Vagina (tissue), 2 donors: ENCODE results near the gene PNPLA3. TPM values are rescaled to one million over a fixed set of nuclear protein-coding genes. Genes with fewer than 3 reads are reported as not detected.
A peak's percentile ranks its signal among the peaks of the same experiment; 100 is the strongest.

Experiments used
- DNase-seq, 2 donors: peaks; one replicate each; pipeline ENCODE4 v3.0.0-alpha.2; 2017; ENCODE audit errors: extremely low spot score in 2 of 2
- H3K27ac ChIP-seq: fragments of 200-600 bp; sonication (generic); one replicate; pipeline ENCODE4 v1.5.1; 2019
- H3K27me3 ChIP-seq: fragments of 200-600 bp; sonication (generic); one replicate; pipeline ENCODE4 v1.5.1; 2019
- H3K36me3 ChIP-seq, 2 donors: fragments of 200-600 bp; sonication (generic); one replicate each; pipeline ENCODE4 v1.5.1; 2017 to 2019
- H3K4me1 ChIP-seq: fragments of 200-600 bp; sonication (generic); one replicate; pipeline ENCODE4 v1.5.1; 2019
- H3K4me3 ChIP-seq, 2 donors: fragments of 200-600 bp; sonication (generic); 1 replicate in 1 of 2; 2 replicates in 1 of 2; pipeline ENCODE4 v1.5.1; 2016 to 2019
- H3K9me3 ChIP-seq: fragments of 200-600 bp; sonication (generic); one replicate; pipeline ENCODE4 v1.5.1; 2019
- CTCF ChIP-seq, 3 experiments: fragments of 450-650 bp in 2 of 3; fragments of 200-600 bp in 1 of 3; sonication (generic) in 1 of 3; IDR thresholded peaks; one replicate each; pipeline ENCODE4 v1.5.1; 2017 to 2019; ENCODE audit warnings: antibody characterized with exemption in 3 of 3, mild to moderate bottlenecking in 2 of 3, moderate library complexity in 2 of 3
- POLR2A ChIP-seq, 2 donors: fragments of 450-650 bp; IDR thresholded peaks; one replicate each; pipeline ENCODE4 v1.6.1; 2017; ENCODE audit warnings: antibody characterized with exemption in 2 of 2, mild to moderate bottlenecking in 2 of 2, moderate library complexity in 2 of 2
- POLR2AphosphoS5 ChIP-seq, 2 donors: sonication (generic); formaldehyde crosslinking; IDR thresholded peaks; one replicate each; pipeline ENCODE4 v1.9.0; 2017; ENCODE audit warnings: antibody characterized with exemption in 2 of 2, mild to moderate bottlenecking in 2 of 2, low read depth in 1 of 2; ENCODE audit not compliant: insufficient read depth in 1 of 2
- intact Hi-C: fragments of 100-400 bp; cut with DNase I; formaldehyde crosslinking; loops from one replicate; pipeline ENCODE4 v1.15.1; 2023
- total RNA-seq: library from RNA; depleted of rRNA; stranded (reverse); fragments of >200 nt; gene quantifications from one replicate; pipeline ENCODE4 v1.2.3, GENCODE V29; 2016

PNPLA3 gene
- total RNA-seq, 1 donor from 2014 or later, result not detected

GRCh38 chr22:43880541-43880991 lies 43.0 kb upstream of the PNPLA3 start:
- no peak overlapping the region for H3K27ac ChIP-seq
- no peaks in the 10 kb centered on the region for H3K4me1 ChIP-seq
- H3K27me3 ChIP-seq, result no peaks in the 10 kb centered on the region
- H3K36me3 ChIP-seq, result no peaks in the 10 kb centered on the region
- no peak overlapping the region for H3K4me3 ChIP-seq
- H3K9me3 ChIP-seq, result no peaks in the 10 kb centered on the region
- intact Hi-C loops, result loop anchor here (10.0 kb wide), 1 partner anchor 606 kb away; no protein-coding TSS in a partner anchor
- no peak for DNase-seq
- no peak for TF ChIP-seq POLR2A (IDR thresholded peaks at IDR 0.05)

GRCh38 chr22:43881091-43882061 lies 42.2 kb upstream of the PNPLA3 start:
- intact Hi-C loops, result loop anchor here (10.0 kb wide), 1 partner anchor 607 kb away; no protein-coding TSS in a partner anchor
- H3K4me1 ChIP-seq, result no peaks in the 10 kb centered on the region
- no peak for TF ChIP-seq POLR2AphosphoS5 (IDR thresholded peaks at IDR 0.05; ENCODE audit: insufficient read depth in 1 of 2, low read depth in 1 of 2)
- TF ChIP-seq CTCF (IDR thresholded peaks at IDR 0.05), result no peak
- TF ChIP-seq POLR2A (IDR thresholded peaks at IDR 0.05), result no peak
- no peak for DNase-seq
- no peaks in the 10 kb centered on the region for H3K9me3 ChIP-seq
- no peak overlapping the region for H3K27ac ChIP-seq
- no peak overlapping the region for H3K4me3 ChIP-seq
- H3K27me3 ChIP-seq, result no peaks in the 10 kb centered on the region
- H3K36me3 ChIP-seq, result no peaks in the 10 kb centered on the region

GRCh38 chr22:43882122-43882767 lies 41.4 kb upstream of the PNPLA3 start:
- Histone ChIP-seq H3K27ac (no peak overlapping the region), H3K36me3 (no peaks in the 10 kb centered on the region), H3K4me1 (no peaks in the 10 kb centered on the region), H3K27me3 (no peaks in the 10 kb centered on the region), H3K4me3 (no peak overlapping the region), H3K9me3 (no peaks in the 10 kb centered on the region)
- intact Hi-C loops, result loop anchor here (10.0 kb wide), 1 partner anchor 607 kb away; no protein-coding TSS in a partner anchor
- no peak for DNase-seq
- TF ChIP-seq POLR2A (IDR thresholded peaks at IDR 0.05), result no peak
- no peak for TF ChIP-seq CTCF (IDR thresholded peaks at IDR 0.05)
- TF ChIP-seq POLR2AphosphoS5 (IDR thresholded peaks at IDR 0.05; ENCODE audit: insufficient read depth in 1 of 2, low read depth in 1 of 2), result no peak

- Histone ChIP-seq H3K4me1 (no peaks in the 10 kb centered on the region), H3K9me3 (no peaks in the 10 kb centered on the region), H3K27ac (no peak overlapping the region), H3K27me3 (no peaks in the 10 kb centered on the region), H3K36me3 (no peaks in the 10 kb centered on the region), H3K4me3 (no peak overlapping the region)
- intact Hi-C loops, result loop anchor here (10.0 kb wide), 1 partner anchor 608 kb away; no protein-coding TSS in a partner anchor
- DNase-seq, result no peak
- TF ChIP-seq CTCF (IDR thresholded peaks at IDR 0.05) (peak in 2 of 3 experiments; percentile 15 to 26), POLR2A (IDR thresholded peaks at IDR 0.05) (no peak)
Observed at GRCh38 chr22:43883012-43883661, 40.5 kb upstream of the PNPLA3 start.

- Histone ChIP-seq H3K27me3 (no peaks in the 10 kb centered on the region), H3K9me3 (no peaks in the 10 kb centered on the region), H3K27ac (no peak overlapping the region), H3K4me3 (no peak overlapping the region), H3K4me1 (no peaks in the 10 kb centered on the region), H3K36me3 (no peaks in the 10 kb centered on the region)
- TF ChIP-seq CTCF (IDR thresholded peaks at IDR 0.05) (no peak), POLR2AphosphoS5 (IDR thresholded peaks at IDR 0.05; ENCODE audit: insufficient read depth in 1 of 2, low read depth in 1 of 2) (no peak), POLR2A (IDR thresholded peaks at IDR 0.05) (no peak)
- DNase-seq, result no peak
- intact Hi-C loops, result loop anchor here (10.0 kb wide), 1 partner anchor 609 kb away; no protein-coding TSS in a partner anchor
Observed at GRCh38 chr22:43883719-43884415, 39.7 kb upstream of the PNPLA3 start.
